K562 (cell line): ENCODE results near the gene PPM1N. TPM values are rescaled to one million over a fixed set of nuclear protein-coding genes. Genes with fewer than 3 reads are reported as not detected.

Experiments
- ATF1 ChIP-seq, 2 experiments: fragments of 450-650 bp in 1 of 2; IDR thresholded peaks; 2 replicates each; pipeline ENCODE4 v1.6.1; 2016; ENCODE audit warnings: missing compliant biosample characterization in 1 of 2, missing genetic modification characterization in 1 of 2
- NELFE ChIP-seq: IDR thresholded peaks from 2 replicates; pipeline ENCODE4 v1.6.1; 2011; ENCODE audit warnings: mild to moderate bottlenecking; ENCODE audit not compliant: insufficient read depth, insufficient read length
- RREB1 ChIP-seq: fragments of 250-450 bp; sonication (Bioruptor Pico); IDR thresholded peaks from 2 replicates; pipeline ENCODE4 v1.4.0; 2020
- SMARCB1 ChIP-seq: IDR thresholded peaks from 2 replicates; pipeline ENCODE4 v1.6.1; 2011; ENCODE audit warnings: improper control_type of control experiment, low read depth; ENCODE audit not compliant: insufficient read length
- SPI1 ChIP-seq: IDR thresholded peaks from 2 replicates; pipeline ENCODE4 v1.6.1; 2011; ENCODE audit warnings: low read depth, low read length, control low read depth, borderline replicate concordance
- TEAD4 ChIP-seq, 2 experiments: sonication (generic) in 1 of 2; formaldehyde crosslinking in 1 of 2; IDR thresholded peaks; 2 replicates each; pipeline versions ENCODE4 v1.6.1 to v1.8.0; 2012 to 2022; ENCODE audit warnings: borderline replicate concordance in 1 of 2, inconsistent platforms in 1 of 2, low read length in 1 of 2, mild to moderate bottlenecking in 1 of 2, missing genetic modification reagents in 1 of 2
- polyA plus RNA-seq, 8 experiments: library from polyadenylated mRNA; depleted of rRNA in 4 of 8; stranded (reverse) in 5 of 8; unstranded in 3 of 8; fragments of >200 nt; fragmentation: Nextera tagmentation in 2 of 8; fragmentation: Illumina TruSeq in 1 of 8; extraction: Ambion mirVana in 2 of 8; extraction: Trizol in 1 of 8; gene quantifications; 2 replicates each; pipeline versions ENCODE4 v1.2.1 to v1.2.3, GENCODE V29; 2011 to 2014; ENCODE audit warnings: inconsistent platforms in 1 of 8, missing spikeins in 1 of 8
- total RNA-seq, 7 experiments: library from RNA; depleted of rRNA in 6 of 7; stranded (reverse); fragments of >200 nt in 6 of 7; fragmentation: Illumina TruSeq in 2 of 7; extraction: Trizol in 2 of 7; gene quantifications; 2 replicates each; pipeline versions ENCODE4 v1.2.1 to v1.2.3, GENCODE V29; 2011 to 2021; ENCODE audit warnings: low replicate concordance in 1 of 7

The PPM1N gene
- total and polyA plus RNA-seq, 9 of the 15 experiments (the other 6 are each of a cell fraction or from before 2014, with no cell fraction given), result 4.5 to 15.6 (median 8.7) TPM

DNA sequence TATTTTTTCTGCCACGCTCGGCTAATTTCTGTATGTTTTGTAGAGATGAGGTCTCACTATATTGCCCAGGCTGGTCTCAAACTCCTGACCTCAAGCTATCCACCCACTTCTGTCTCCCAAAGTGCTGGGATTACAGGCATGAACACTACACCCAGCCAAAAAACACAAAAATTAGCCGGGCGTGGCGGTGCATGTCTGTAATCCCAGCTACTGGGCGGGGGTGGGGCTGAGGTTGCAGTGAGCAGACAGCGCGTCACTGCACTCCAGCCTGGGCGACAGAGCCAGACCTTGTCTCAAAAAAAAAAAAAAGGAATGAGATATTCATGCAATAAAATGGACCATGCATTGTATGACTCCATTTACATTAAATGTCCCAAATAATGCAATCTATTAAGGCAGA, 41.2 kb downstream of the PPM1N start (continued):
- TF ChIP-seq SMARCB1, result no peak
- no peak for TF ChIP-seq RREB1 (CRISPR knock-in tag)
- TF ChIP-seq SPI1, result no peak
- TF ChIP-seq TEAD4 (IDR thresholded peaks at IDR 0.05; ENCODE audit: low read length), result no peak
- TF ChIP-seq TEAD4 (CRISPR knock-in tag; IDR thresholded peaks at IDR 0.05; ENCODE audit: borderline replicate concordance), result no peak
- no peak for TF ChIP-seq ATF1 (CRISPR knock-in tag; IDR thresholded peaks at IDR 0.05)
- no peak for TF ChIP-seq ATF1 (tag; IDR thresholded peaks at IDR 0.05)
- no peak for TF ChIP-seq NELFE
